ENCODE data around the gene DCBLD1.

GRCh38 chr6:117484052-117484646 is 1.7 kb downstream of the DCBLD1 start:
- TF ChIP-seq CTCF (conservative IDR thresholded peaks at IDR 0.05; ENCODE audit: low read depth, low read length) (no peak), EZH2 (IDR thresholded peaks at IDR 0.05; ENCODE audit: borderline replicate concordance, low read depth, low read length, poor library complexity, severe bottlenecking) (no peak)

Measured in A673 (cell line).